B cell (primary cell): ENCODE data around the gene AKAP8. TPM values are rescaled to one million over a fixed set of nuclear protein-coding genes. Genes with fewer than 3 reads are reported as not detected.

Source experiments
- ATAC-seq: fragments of 200-7000 bp; cut with Tn5 transposase; one replicate; pipeline ENCODE4 v1.10.0; 2021; ENCODE audit warnings: low read depth, mild to moderate bottlenecking, moderate number of reproducible peaks, moderate library complexity
- CTCF ChIA-PET: fragments of 350-600 bp; sonication (Branson Sonifier 250); formaldehyde crosslinking; loops from one replicate; lab custom pipeline; 2021; ENCODE audit warnings: antibody characterized with exemption, inconsistent platforms; lab: Charles Lee
- POLR2A ChIA-PET: fragments of 350-600 bp; sonication (Branson Sonifier 250); formaldehyde crosslinking; loops from one replicate; lab custom pipeline; 2021; ENCODE audit warnings: antibody characterized with exemption; lab: Charles Lee
- DNase-seq: peaks from one replicate; pipeline ENCODE4 v3.0.0; 2013
- H2AFZ ChIP-seq: 2 replicates; pipeline ENCODE4 v1.6.1; 2012; ENCODE audit warnings: mild to moderate bottlenecking, low read depth, low read length; ENCODE audit not compliant: insufficient read depth, poor library complexity, severe bottlenecking
- H3K27ac ChIP-seq, 2 donors: 1 replicate in 1 of 2; 2 replicates in 1 of 2; pipeline ENCODE4 v1.5.1; 2012 to 2013; ENCODE audit warnings: low read length in 2 of 2, mild to moderate bottlenecking in 2 of 2, moderate library complexity in 1 of 2
- H3K27me3 ChIP-seq, 4 experiments: fragments of 200-600 bp in 1 of 4; sonication (generic) in 1 of 4; replicated peaks in 1 of 4; 1 replicate in 2 of 4; 2 replicates in 2 of 4; pipeline versions ENCODE4 v1.6.1 to v1.7.0; 2013 to 2016; ENCODE audit warnings: low read length in 3 of 4, mild to moderate bottlenecking in 2 of 4, mixed read lengths in 1 of 4, moderate library complexity in 1 of 4; ENCODE audit not compliant: insufficient read depth in 4 of 4, control insufficient read depth in 3 of 4; ENCODE audit errors: control extremely low read depth in 1 of 4
- H3K36me3 ChIP-seq, 2 experiments: replicated peaks in 1 of 2; 1 replicate in 1 of 2; 2 replicates in 1 of 2; pipeline versions ENCODE4 v1.6.1 to v1.7.1; 2013; ENCODE audit warnings: low read length in 1 of 2; ENCODE audit not compliant: insufficient read depth in 2 of 2, control insufficient read depth in 1 of 2; ENCODE audit errors: control extremely low read depth in 1 of 2, extremely low read depth in 1 of 2
- H3K4me1 ChIP-seq, 2 donors: fragments of 200-600 bp in 1 of 2; sonication (generic) in 1 of 2; 1 replicate in 1 of 2; 2 replicates in 1 of 2; pipeline versions ENCODE4 v1.5.1 to v1.6.1; 2013 to 2017; ENCODE audit warnings: low read length in 2 of 2; ENCODE audit not compliant: control insufficient read depth in 2 of 2, insufficient read depth in 2 of 2
- H3K4me2 ChIP-seq: replicated peaks from 2 replicates; pipeline ENCODE3; 2012; ENCODE audit warnings: mild to moderate bottlenecking, low read depth, low read length; ENCODE audit not compliant: poor library complexity, severe bottlenecking
- H3K4me3 ChIP-seq, 5 experiments: fragments of 200-600 bp in 1 of 5; sonication (generic) in 1 of 5; 1 replicate in 3 of 5; 2 replicates in 2 of 5; pipeline versions ENCODE4 v1.5.1 to v1.7.0; 2011 to 2016; ENCODE audit warnings: low read length in 4 of 5, mild to moderate bottlenecking in 4 of 5, low read depth in 2 of 5, control low read depth in 1 of 5, moderate library complexity in 1 of 5; ENCODE audit not compliant: insufficient read depth in 1 of 5; ENCODE audit errors: control extremely low read depth in 1 of 5, extremely low read depth in 1 of 5
- H3K79me2 ChIP-seq: fragments of 200-600 bp; sonication (generic); one replicate; pipeline ENCODE4 v1.6.0; 2016; ENCODE audit warnings: low read length; ENCODE audit not compliant: control insufficient read depth, insufficient read depth
- H3K9ac ChIP-seq: fragments of 200-600 bp; sonication (generic); 2 replicates; pipeline ENCODE4 v1.6.1; 2017; ENCODE audit warnings: mild to moderate bottlenecking, low read length, moderate library complexity
- H3K9me3 ChIP-seq, 3 donors: one replicate each; pipeline versions ENCODE4 v1.6.1 to v1.7.1; 2013; ENCODE audit warnings: low read length in 2 of 3; ENCODE audit not compliant: control insufficient read depth in 2 of 3, insufficient read depth in 1 of 3; ENCODE audit errors: control extremely low read depth in 1 of 3
- H4K20me1 ChIP-seq: 2 replicates; pipeline ENCODE4 v1.6.0; 2012; ENCODE audit warnings: mild to moderate bottlenecking, low read length; ENCODE audit not compliant: insufficient read depth, control insufficient read depth, poor library complexity, severe bottlenecking
- H3K27ac Mint-ChIP-seq: one replicate; pipeline ENCODE4 v1.8.0; 2021; ENCODE audit warnings: mixed read lengths
- H3K27me3 Mint-ChIP-seq: one replicate; pipeline ENCODE4 v1.8.0; 2021; ENCODE audit warnings: mixed read lengths
- H3K4me1 Mint-ChIP-seq: one replicate; pipeline ENCODE4 v1.8.0; 2021; ENCODE audit warnings: mixed read lengths
- H3K4me3 Mint-ChIP-seq: one replicate; pipeline ENCODE4 v1.8.0; 2021; ENCODE audit warnings: mixed read lengths
- H3K9me3 Mint-ChIP-seq: one replicate; pipeline ENCODE4 v1.8.0; 2022; ENCODE audit warnings: mixed read lengths; ENCODE audit not compliant: insufficient read depth
- EZH2 ChIP-seq: IDR thresholded peaks from 2 replicates; pipeline ENCODE4 v1.6.1; 2012; ENCODE audit warnings: borderline replicate concordance, low read depth, mild to moderate bottlenecking, moderate library complexity, low read length; ENCODE audit not compliant: insufficient read depth, poor library complexity, severe bottlenecking
- WGBS: methylation state at CpG from one replicate; pipeline ENCODE4 v1.1.5; 2013; ENCODE audit warnings: missing lambda C conversion rate; ENCODE audit not compliant: insufficient coverage; 5-methylcytosine and 5-hydroxymethylcytosine counted together
- intact Hi-C: fragments of 100-400 bp; cut with micrococcal nuclease; formaldehyde crosslinking; loops from one replicate; pipeline ENCODE4 v1.10.0; 2022
- polyA plus RNA-seq: library from polyadenylated mRNA; depleted of rRNA; stranded (reverse); fragments of >200 nt; gene quantifications from 2 replicates; pipeline ENCODE4 v1.2.3, GENCODE V29; 2012
- total RNA-seq, 2 donors: library from RNA; stranded (reverse); fragments of 120-200 nt in 1 of 2; gene quantifications; 1 replicate in 1 of 2; 2 replicates in 1 of 2; pipeline versions ENCODE4 v1.2.3 to v1.2.4, GENCODE V29; 2013 to 2022
- TF ChIP-seq, protein P1 (sequence below): fragments of 200-600 bp; IDR thresholded peaks from one replicate; pipeline ENCODE4 v1.8.0; 2022; ENCODE audit warnings: antibody characterized with exemption, mild to moderate bottlenecking

Gene AKAP8
- total and polyA plus RNA-seq, 2 donors (not counting 1 experiment from before 2014, with no cell fraction given): 30.0 to 84.8 TPM

DNA sequence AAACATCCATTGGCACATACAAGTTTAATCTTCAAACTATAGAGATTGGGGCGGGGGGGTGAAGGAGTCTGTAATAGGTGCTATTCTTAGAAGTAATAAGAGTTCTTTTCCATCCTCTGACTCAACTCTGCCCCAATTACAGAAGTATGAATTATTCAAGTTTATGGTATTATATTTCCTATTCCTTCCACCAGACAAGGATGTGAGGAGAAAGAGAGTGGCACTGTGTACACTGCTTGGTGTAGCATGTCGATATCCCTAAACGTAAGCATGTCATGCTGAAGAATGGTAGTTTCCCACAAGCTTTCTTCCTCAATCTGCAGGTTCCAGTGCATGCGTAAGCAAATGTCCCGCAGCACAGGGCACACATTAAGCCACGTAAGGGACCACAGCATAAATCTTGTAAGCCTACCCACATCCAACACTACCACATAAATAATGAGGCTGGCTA is 61.3 kb downstream of the AKAP8 start:
- peak; percentile 88 for DNase-seq
- peak overlapping the region; percentile 79 to 86 for H3K27ac ChIP-seq
- peak overlapping the region; percentile 86 for H3K27ac Mint-ChIP-seq
- peak overlapping the region; percentile 21 for H3K9ac ChIP-seq
- no peaks in the 10 kb centered on the region for H3K9me3 Mint-ChIP-seq
- H3K4me3 ChIP-seq: peak overlapping the region in 1 of 5 experiments; percentile 5
- peaks cover 87% of the 10 kb centered on the region for H3K4me1 Mint-ChIP-seq
- TF ChIP-seq, protein P1, sequence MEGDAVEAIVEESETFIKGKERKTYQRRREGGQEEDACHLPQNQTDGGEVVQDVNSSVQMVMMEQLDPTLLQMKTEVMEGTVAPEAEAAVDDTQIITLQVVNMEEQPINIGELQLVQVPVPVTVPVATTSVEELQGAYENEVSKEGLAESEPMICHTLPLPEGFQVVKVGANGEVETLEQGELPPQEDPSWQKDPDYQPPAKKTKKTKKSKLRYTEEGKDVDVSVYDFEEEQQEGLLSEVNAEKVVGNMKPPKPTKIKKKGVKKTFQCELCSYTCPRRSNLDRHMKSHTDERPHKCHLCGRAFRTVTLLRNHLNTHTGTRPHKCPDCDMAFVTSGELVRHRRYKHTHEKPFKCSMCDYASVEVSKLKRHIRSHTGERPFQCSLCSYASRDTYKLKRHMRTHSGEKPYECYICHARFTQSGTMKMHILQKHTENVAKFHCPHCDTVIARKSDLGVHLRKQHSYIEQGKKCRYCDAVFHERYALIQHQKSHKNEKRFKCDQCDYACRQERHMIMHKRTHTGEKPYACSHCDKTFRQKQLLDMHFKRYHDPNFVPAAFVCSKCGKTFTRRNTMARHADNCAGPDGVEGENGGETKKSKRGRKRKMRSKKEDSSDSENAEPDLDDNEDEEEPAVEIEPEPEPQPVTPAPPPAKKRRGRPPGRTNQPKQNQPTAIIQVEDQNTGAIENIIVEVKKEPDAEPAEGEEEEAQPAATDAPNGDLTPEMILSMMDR: no peak
- TF ChIP-seq EZH2: no peak
- no peak overlapping the region for H2AFZ ChIP-seq
- ChIA-PET CTCF (interaction anchor here (1.0 to 2.3 kb wide), 5 partner anchors 16 to 55 kb away, joined by 3 to 5 read pairs (median 3); no protein-coding TSS in a partner anchor), POLR2A (interaction anchor here (0.5 to 1.9 kb wide), 2 partner anchors 14 to 1478 kb away, joined by 3 to 7 read pairs; partner anchors contain the start of gene BRD4)
- H3K36me3 ChIP-seq: peaks cover 1 to 6% of the 10 kb centered on the region in 2 experiments
- 2% methylated on average over 5 of the region's 6 CpGs for WGBS
- H3K27me3 ChIP-seq: no peaks in the 10 kb centered on the region
- peak; percentile 81 for ATAC-seq
- H3K79me2 ChIP-seq: peaks cover 100% of the 10 kb centered on the region
- H3K4me1 ChIP-seq: peaks cover 85 to 97% of the 10 kb centered on the region in 2 donors
- intact Hi-C loops: loop anchor here (1.0 to 2.0 kb wide), 3 partner anchors 9 to 30 kb away; no protein-coding TSS in a partner anchor
- H3K27me3 Mint-ChIP-seq: no peaks in the 10 kb centered on the region
- peak overlapping the region; percentile 63 for H3K4me2 ChIP-seq
- H4K20me1 ChIP-seq: peaks cover 96% of the 10 kb centered on the region
- H3K4me3 Mint-ChIP-seq: peak overlapping the region; percentile 72
- H3K9me3 ChIP-seq: no peaks in the 10 kb centered on the region
